ENCODE measurements around the gene SNED1. TPM values are rescaled to one million over a fixed set of nuclear protein-coding genes. Genes with fewer than 3 reads are reported as not detected.

Gene SNED1
- total and polyA plus RNA-seq, 2 donors (not counting 1 experiment from before 2014, with no cell fraction given) = 27.2 to 39.5 TPM

GRCh38 chr2:241020201-241020600 is 21.8 kb downstream of the SNED1 start:
- Histone ChIP-seq H3K9me3 (ENCODE audit: control insufficient read depth, insufficient read depth, low read depth, low read length) (no peaks in the 10 kb centered on the region), H3K36me3 (ENCODE audit: control insufficient read depth, insufficient read depth, low read length) (no peaks in the 10 kb centered on the region), H3K4me3 (replicated peaks in 1 of 4; ENCODE audit: control extremely low read depth in 1 of 4, insufficient read depth in 1 of 4, low read depth in 3 of 4, low read length in 4 of 4) (no peak overlapping the region), H3K79me2 (ENCODE audit: control insufficient read depth, insufficient read depth, low read length) (peaks cover 5% of the 10 kb centered on the region), H3K27me3 (ENCODE audit: control insufficient read depth, insufficient read depth, low read length) (no peaks in the 10 kb centered on the region), H2AFZ (ENCODE audit: low read length) (no peak overlapping the region), H3K4me2 (ENCODE audit: extremely low read depth, insufficient read depth, low read length) (no peak overlapping the region), H4K20me1 (ENCODE audit: control insufficient read depth, extremely low read depth, insufficient read depth, low read length) (no peaks in the 10 kb centered on the region), H3K27ac (ENCODE audit: insufficient read depth, low read length) (no peak overlapping the region), H3K4me1 (ENCODE audit: control insufficient read depth, extremely low read depth, insufficient read depth, low read length) (no peaks in the 10 kb centered on the region), H3K9ac (ENCODE audit: insufficient read depth, low read length) (no peak overlapping the region)
- DNase-seq (ENCODE audit: low read depth in 2 of 2) = no peak
- TF ChIP-seq EZH2 (IDR thresholded peaks at IDR 0.05; ENCODE audit: low read length, missing control alignments) (no peak), CTCF (conservative IDR thresholded peaks at IDR 0.05 in 1 of 2, IDR thresholded peaks at IDR 0.05 in 1 of 2; ENCODE audit: low read depth in 1 of 2, low read length in 2 of 2) (no peak)

GRCh38 chr2:241020629-241021190 is 22.3 kb downstream of the SNED1 start:
- Histone ChIP-seq H3K27ac (ENCODE audit: insufficient read depth, low read length) (no peak overlapping the region), H3K4me2 (ENCODE audit: extremely low read depth, insufficient read depth, low read length) (no peak overlapping the region), H3K27me3 (ENCODE audit: control insufficient read depth, insufficient read depth, low read length) (no peaks in the 10 kb centered on the region), H3K79me2 (ENCODE audit: control insufficient read depth, insufficient read depth, low read length) (peaks cover 5% of the 10 kb centered on the region), H3K36me3 (ENCODE audit: control insufficient read depth, insufficient read depth, low read length) (no peaks in the 10 kb centered on the region), H2AFZ (ENCODE audit: low read length) (no peak overlapping the region), H3K9ac (ENCODE audit: insufficient read depth, low read length) (no peak overlapping the region), H3K9me3 (ENCODE audit: control insufficient read depth, insufficient read depth, low read depth, low read length) (no peaks in the 10 kb centered on the region), H4K20me1 (ENCODE audit: control insufficient read depth, extremely low read depth, insufficient read depth, low read length) (no peaks in the 10 kb centered on the region), H3K4me1 (ENCODE audit: control insufficient read depth, extremely low read depth, insufficient read depth, low read length) (no peaks in the 10 kb centered on the region), H3K4me3 (replicated peaks in 1 of 4; ENCODE audit: control extremely low read depth in 1 of 4, insufficient read depth in 1 of 4, low read depth in 3 of 4, low read length in 4 of 4) (no peak overlapping the region)
- DNase-seq (ENCODE audit: low read depth in 2 of 2) = no peak
- no peak for TF ChIP-seq CTCF (conservative IDR thresholded peaks at IDR 0.05 in 1 of 2, IDR thresholded peaks at IDR 0.05 in 1 of 2; ENCODE audit: low read depth in 1 of 2, low read length in 2 of 2)
- no peak for TF ChIP-seq EZH2 (IDR thresholded peaks at IDR 0.05; ENCODE audit: low read length, missing control alignments)

- no peaks in the 10 kb centered on the region for H3K79me2 ChIP-seq (ENCODE audit: control insufficient read depth, insufficient read depth, low read length)
- no peaks in the 10 kb centered on the region for H3K4me1 ChIP-seq (ENCODE audit: control insufficient read depth, extremely low read depth, insufficient read depth, low read length)
- H2AFZ ChIP-seq (ENCODE audit: low read length) = no peak overlapping the region
- no peaks in the 10 kb centered on the region for H4K20me1 ChIP-seq (ENCODE audit: control insufficient read depth, extremely low read depth, insufficient read depth, low read length)
- no peak overlapping the region for H3K4me3 ChIP-seq (replicated peaks in 1 of 4; ENCODE audit: control extremely low read depth in 1 of 4, insufficient read depth in 1 of 4, low read depth in 3 of 4, low read length in 4 of 4)
- no peaks in the 10 kb centered on the region for H3K36me3 ChIP-seq (ENCODE audit: control insufficient read depth, insufficient read depth, low read length)
- TF ChIP-seq EZH2 (IDR thresholded peaks at IDR 0.05; ENCODE audit: low read length, missing control alignments) (no peak), CTCF (conservative IDR thresholded peaks at IDR 0.05 in 1 of 2, IDR thresholded peaks at IDR 0.05 in 1 of 2; ENCODE audit: low read depth in 1 of 2, low read length in 2 of 2) (no peak)
- no peaks in the 10 kb centered on the region for H3K9me3 ChIP-seq (ENCODE audit: control insufficient read depth, insufficient read depth, low read depth, low read length)
- H3K4me2 ChIP-seq (ENCODE audit: extremely low read depth, insufficient read depth, low read length) = no peak overlapping the region
- no peak overlapping the region for H3K9ac ChIP-seq (ENCODE audit: insufficient read depth, low read length)
- H3K27me3 ChIP-seq (ENCODE audit: control insufficient read depth, insufficient read depth, low read length) = no peaks in the 10 kb centered on the region
- DNase-seq (ENCODE audit: low read depth in 2 of 2) = peak in 1 of 2 donors; percentile 14
- H3K27ac ChIP-seq (ENCODE audit: insufficient read depth, low read length) = no peak overlapping the region
Measured at GRCh38 chr2:241025639-241026038, 27.2 kb downstream of the SNED1 start.
